Hepatocyte (in vitro differentiated cells): ENCODE measurements around the gene DIPK1B.

Experiments
- CTCF ChIP-seq: fragments of 200-600 bp; sonication (generic); IDR thresholded peaks from 2 replicates; pipeline ENCODE4 v1.5.1; 2016; ENCODE audit warnings: antibody characterized with exemption, mild to moderate bottlenecking; ENCODE audit not compliant: poor library complexity
- EZH2 ChIP-seq: fragments of 200-600 bp; sonication (generic); IDR thresholded peaks from 2 replicates; pipeline ENCODE4 v1.6.1; 2016; ENCODE audit warnings: antibody characterized with exemption, mild to moderate bottlenecking, borderline replicate concordance

GRCh38 chr9:136669791-136670464 lies 42.4 kb upstream of the DIPK1B start:
- TF ChIP-seq EZH2, result no peak
- no peak for TF ChIP-seq CTCF
